KG1 (cell line): ENCODE data around the gene DARS2.

Experiments
- DNase-seq: peaks from one replicate; lab custom pipeline; 2025; lab: John Stamatoyannopoulos, UW

Gene DARS2

GRCh38 chr1:173887627-173888026 lies 63.2 kb downstream of the DARS2 start:
- DNase-seq, result no peak

GRCh38 chr1:173888749-173889148 lies 64.3 kb downstream of the DARS2 start:
- DNase-seq, result no peak

- DNase-seq, result no peak
These were observed 65.4 kb downstream of the DARS2 start for GRCh38 chr1:173889885-173890284.

- no peak for DNase-seq
These were observed 69.1 kb downstream of the DARS2 start for GRCh38 chr1:173893611-173894010.

GRCh38 chr1:173894189-173894588 lies 69.7 kb downstream of the DARS2 start:
- DNase-seq, result no peak

- DNase-seq, result no peak
These were observed 76.0 kb downstream of the DARS2 start for GRCh38 chr1:173900427-173900826.

GRCh38 chr1:173900992-173901391 lies 76.5 kb downstream of the DARS2 start:
- no peak for DNase-seq

- DNase-seq, result no peak
These were observed 79.5 kb downstream of the DARS2 start for GRCh38 chr1:173903827-173904531.
